Measurements from ENCODE around the gene ARFGAP1. TPM values are rescaled to one million over a fixed set of nuclear protein-coding genes. Genes with fewer than 3 reads are reported as not detected.

ARFGAP1 gene
- total RNA-seq, 1 experiment from 2014 or later = 127 TPM

DNA sequence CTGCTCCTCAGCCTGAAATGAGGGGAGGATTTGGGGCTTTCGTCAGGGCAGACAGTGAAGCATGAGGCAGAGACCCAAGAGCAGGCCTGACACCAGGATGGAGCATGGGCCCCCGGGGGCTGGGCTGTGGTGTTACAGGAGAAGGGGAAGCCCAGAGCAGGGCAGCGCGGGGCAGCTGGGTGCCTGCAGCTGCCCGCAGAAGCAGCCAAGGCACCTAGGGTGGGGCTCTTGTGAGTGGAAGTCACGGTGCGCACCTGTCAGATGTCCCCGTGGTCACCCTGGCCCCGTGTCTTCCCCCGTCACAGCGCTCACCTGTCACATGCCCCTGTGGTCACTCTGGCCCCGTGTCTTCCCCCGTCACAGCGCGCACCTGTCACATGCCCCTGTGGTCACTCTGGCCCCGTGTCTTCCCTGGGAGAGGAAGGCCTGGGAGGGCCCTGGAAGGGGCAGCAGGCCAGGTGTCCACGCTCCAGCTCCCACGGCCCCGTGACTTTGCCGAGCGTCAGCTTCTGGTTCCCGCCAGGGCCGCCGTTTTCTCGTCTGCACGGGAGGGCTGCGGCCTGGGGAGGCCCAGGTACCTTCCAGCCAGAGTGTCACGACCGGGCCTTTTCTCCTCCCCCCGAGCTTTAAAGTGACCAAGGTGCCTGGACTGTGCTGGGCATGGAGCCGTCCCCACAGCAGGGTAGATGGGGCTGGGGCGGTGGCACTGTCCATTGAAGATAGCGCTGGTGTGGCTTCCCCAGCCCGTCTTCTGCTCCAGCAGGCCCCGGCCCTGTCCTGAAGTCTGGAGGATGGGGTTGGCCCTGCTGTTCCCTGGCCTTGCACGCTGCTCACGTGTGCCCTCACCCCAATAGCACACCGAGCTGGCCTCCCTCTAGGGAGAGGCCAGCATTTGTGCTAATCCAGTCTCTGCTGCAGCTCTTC, 9.4 kb downstream of the ARFGAP1 start:
- TF ChIP-seq, protein P1, sequence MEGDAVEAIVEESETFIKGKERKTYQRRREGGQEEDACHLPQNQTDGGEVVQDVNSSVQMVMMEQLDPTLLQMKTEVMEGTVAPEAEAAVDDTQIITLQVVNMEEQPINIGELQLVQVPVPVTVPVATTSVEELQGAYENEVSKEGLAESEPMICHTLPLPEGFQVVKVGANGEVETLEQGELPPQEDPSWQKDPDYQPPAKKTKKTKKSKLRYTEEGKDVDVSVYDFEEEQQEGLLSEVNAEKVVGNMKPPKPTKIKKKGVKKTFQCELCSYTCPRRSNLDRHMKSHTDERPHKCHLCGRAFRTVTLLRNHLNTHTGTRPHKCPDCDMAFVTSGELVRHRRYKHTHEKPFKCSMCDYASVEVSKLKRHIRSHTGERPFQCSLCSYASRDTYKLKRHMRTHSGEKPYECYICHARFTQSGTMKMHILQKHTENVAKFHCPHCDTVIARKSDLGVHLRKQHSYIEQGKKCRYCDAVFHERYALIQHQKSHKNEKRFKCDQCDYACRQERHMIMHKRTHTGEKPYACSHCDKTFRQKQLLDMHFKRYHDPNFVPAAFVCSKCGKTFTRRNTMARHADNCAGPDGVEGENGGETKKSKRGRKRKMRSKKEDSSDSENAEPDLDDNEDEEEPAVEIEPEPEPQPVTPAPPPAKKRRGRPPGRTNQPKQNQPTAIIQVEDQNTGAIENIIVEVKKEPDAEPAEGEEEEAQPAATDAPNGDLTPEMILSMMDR (IDR thresholded peaks at IDR 0.05; ENCODE audit: unreplicated experiment) = no peak
- Mint-ChIP-seq H3K27ac (ENCODE audit: unreplicated experiment) (no peak overlapping the region), H3K4me1 (ENCODE audit: low read depth, unreplicated experiment) (no peaks in the 10 kb centered on the region), H3K36me3 (ENCODE audit: insufficient read depth, unreplicated experiment) (peaks cover 53% of the 10 kb centered on the region), H3K9me3 (ENCODE audit: low read depth, unreplicated experiment) (no peaks in the 10 kb centered on the region), H3K4me3 (ENCODE audit: low read depth, unreplicated experiment) (no peak overlapping the region), H3K27me3 (ENCODE audit: unreplicated experiment) (no peaks in the 10 kb centered on the region)
- CTCF ChIA-PET = interaction anchor here (0.6 kb wide), 1 partner anchor 9 kb away, joined by 3 read pairs; no protein-coding TSS in a partner anchor
- no peak for DNase-seq
- BruUV-seq (replicated peaks) = no TSS peak
- intact Hi-C loops (cut with micrococcal nuclease; ENCODE audit: unreplicated experiment) = no loop called here

DNA sequence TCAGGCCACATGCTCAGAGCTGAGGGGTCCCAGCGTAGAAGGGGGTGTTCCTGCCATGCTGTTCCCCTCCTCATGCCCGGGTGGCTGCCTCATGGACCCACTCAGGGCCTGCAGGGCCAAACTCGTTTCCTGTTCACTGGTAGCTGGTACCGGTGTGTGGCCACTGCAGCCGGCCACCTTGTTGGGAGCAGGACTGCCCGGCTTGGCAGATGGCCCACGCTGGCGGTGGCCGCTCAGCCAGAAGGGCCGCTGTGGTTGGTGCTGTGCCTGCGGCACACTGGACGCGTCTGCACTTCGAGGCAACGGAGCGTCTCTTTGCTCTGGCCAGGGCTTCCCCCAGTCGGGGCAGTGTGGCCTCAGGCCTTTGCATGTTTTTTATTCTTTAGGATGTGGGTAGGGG, 10.3 kb downstream of the ARFGAP1 start:
- H3K36me3 Mint-ChIP-seq (ENCODE audit: insufficient read depth, unreplicated experiment) = peaks cover 52% of the 10 kb centered on the region
- intact Hi-C loops (cut with micrococcal nuclease; ENCODE audit: unreplicated experiment) = no loop called here
- H3K27ac Mint-ChIP-seq (ENCODE audit: unreplicated experiment) = no peak overlapping the region
- H3K4me3 Mint-ChIP-seq (ENCODE audit: low read depth, unreplicated experiment) = no peak overlapping the region
- no peaks in the 10 kb centered on the region for H3K4me1 Mint-ChIP-seq (ENCODE audit: low read depth, unreplicated experiment)
- no peak for DNase-seq
- TF ChIP-seq, protein P1 (IDR thresholded peaks at IDR 0.05; ENCODE audit: unreplicated experiment) = no peak
- BruUV-seq (replicated peaks) = no TSS peak
- H3K27me3 Mint-ChIP-seq (ENCODE audit: unreplicated experiment) = no peaks in the 10 kb centered on the region
- H3K9me3 Mint-ChIP-seq (ENCODE audit: low read depth, unreplicated experiment) = no peaks in the 10 kb centered on the region
- CTCF ChIA-PET = no interaction called here

DNA sequence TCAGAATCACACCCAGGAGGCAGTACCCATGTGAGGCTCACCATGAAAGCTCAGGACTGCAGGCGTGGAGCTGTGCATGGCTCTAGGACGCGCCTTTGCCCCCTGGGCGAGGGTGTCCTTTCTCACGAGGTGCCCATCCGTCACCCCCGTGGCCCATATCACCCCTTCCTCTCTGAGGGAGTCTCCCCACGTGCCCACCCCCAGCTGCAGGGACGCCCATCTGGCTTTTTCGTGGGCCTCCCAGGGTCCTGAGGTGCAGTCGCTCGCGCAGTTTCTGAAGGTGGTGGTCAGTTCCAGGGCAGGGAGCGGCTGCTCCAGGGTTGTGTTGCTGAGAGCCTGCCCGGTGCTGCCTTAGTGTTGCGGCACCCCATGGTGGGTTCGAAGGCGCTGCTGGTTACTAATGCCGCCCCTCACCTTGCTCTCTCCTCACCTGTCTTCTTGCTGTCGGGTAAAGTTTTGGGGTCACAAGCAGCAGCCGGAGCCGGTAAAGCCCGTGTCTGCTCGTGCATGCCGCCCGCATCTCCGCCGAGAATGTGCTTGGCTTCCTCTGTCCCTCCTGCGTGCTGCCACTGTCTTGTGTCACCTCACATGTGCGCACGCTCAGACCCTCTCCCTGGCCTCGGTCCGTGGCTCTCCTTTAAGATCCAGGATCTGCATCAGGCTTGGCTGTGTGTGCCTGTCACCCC, 10.9 kb downstream of the ARFGAP1 start:
- H3K4me3 Mint-ChIP-seq (ENCODE audit: low read depth, unreplicated experiment) = no peak overlapping the region
- no TSS peak for BruUV-seq (replicated peaks)
- no peaks in the 10 kb centered on the region for H3K9me3 Mint-ChIP-seq (ENCODE audit: low read depth, unreplicated experiment)
- TF ChIP-seq, protein P1 (IDR thresholded peaks at IDR 0.05; ENCODE audit: unreplicated experiment) = no peak
- no peaks in the 10 kb centered on the region for H3K27me3 Mint-ChIP-seq (ENCODE audit: unreplicated experiment)
- intact Hi-C loops (cut with micrococcal nuclease; ENCODE audit: unreplicated experiment) = no loop called here
- H3K36me3 Mint-ChIP-seq (ENCODE audit: insufficient read depth, unreplicated experiment) = peaks cover 52% of the 10 kb centered on the region
- DNase-seq = no peak
- no peak overlapping the region for H3K27ac Mint-ChIP-seq (ENCODE audit: unreplicated experiment)
- CTCF ChIA-PET = no interaction called here
- no peaks in the 10 kb centered on the region for H3K4me1 Mint-ChIP-seq (ENCODE audit: low read depth, unreplicated experiment)

DNA sequence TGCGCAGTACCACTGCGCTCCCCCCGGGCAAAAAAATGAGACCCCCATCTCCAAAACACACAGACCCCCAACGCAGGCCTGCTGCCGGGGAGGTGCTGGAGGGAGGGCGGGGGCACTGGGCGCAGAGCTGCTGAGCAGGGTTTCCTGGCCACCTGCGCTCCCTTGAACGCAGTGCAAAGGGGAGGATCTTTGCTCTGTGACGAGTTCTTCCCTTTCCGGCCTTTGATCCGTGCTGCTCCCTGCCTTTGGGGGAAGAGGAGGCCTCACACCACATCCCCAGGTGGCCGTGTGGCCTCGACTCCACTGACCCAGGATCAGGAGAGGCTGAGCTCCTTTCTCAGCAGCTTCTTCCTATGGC, 11.4 kb downstream of the ARFGAP1 start:
- intact Hi-C loops (cut with micrococcal nuclease; ENCODE audit: unreplicated experiment) = no loop called here
- Mint-ChIP-seq H3K4me1 (ENCODE audit: low read depth, unreplicated experiment) (no peaks in the 10 kb centered on the region), H3K36me3 (ENCODE audit: insufficient read depth, unreplicated experiment) (peaks cover 52% of the 10 kb centered on the region), H3K9me3 (ENCODE audit: low read depth, unreplicated experiment) (no peaks in the 10 kb centered on the region), H3K27me3 (ENCODE audit: unreplicated experiment) (no peaks in the 10 kb centered on the region), H3K4me3 (ENCODE audit: low read depth, unreplicated experiment) (no peak overlapping the region), H3K27ac (ENCODE audit: unreplicated experiment) (no peak overlapping the region)
- TF ChIP-seq, protein P1 (IDR thresholded peaks at IDR 0.05; ENCODE audit: unreplicated experiment) = no peak
- CTCF ChIA-PET = no interaction called here
- DNase-seq = no peak
- BruUV-seq (replicated peaks) = no TSS peak

All from Calu3 (cell line).